HUES64 (cell line): Measurements from ENCODE around the gene RUVBL2.
"Not testable (repeated sequence)": the region's sequence is repeated elsewhere in the genome, so short reads cannot be mapped to it uniquely, and the experiment has no call there.

Source experiments
- H3K27ac ChIP-seq: 2 replicates; pipeline ENCODE4 v1.7.0; 2013; ENCODE audit warnings: low read depth, low read length, inconsistent platforms
- H3K27me3 ChIP-seq: 2 replicates; pipeline ENCODE4 v1.6.1; 2013; ENCODE audit warnings: mild to moderate bottlenecking, low read length; ENCODE audit not compliant: insufficient read depth
- H3K36me3 ChIP-seq: 2 replicates; pipeline ENCODE4 v1.6.1; 2013; ENCODE audit warnings: mild to moderate bottlenecking, low read length; ENCODE audit not compliant: insufficient read depth
- H3K4me1 ChIP-seq: 2 replicates; pipeline ENCODE4 v1.6.1; 2013; ENCODE audit warnings: mild to moderate bottlenecking, low read length, moderate library complexity; ENCODE audit not compliant: insufficient read depth
- H3K4me3 ChIP-seq: 2 replicates; pipeline ENCODE4 v1.5.1; 2013; ENCODE audit warnings: mild to moderate bottlenecking, low read length, moderate library complexity
- H3K9ac ChIP-seq: 2 replicates; pipeline ENCODE4 v1.6.1; 2013; ENCODE audit warnings: mild to moderate bottlenecking, low read depth, low read length
- H3K9me3 ChIP-seq: 2 replicates; pipeline ENCODE4 v1.6.1; 2013; ENCODE audit warnings: low read depth, low read length; ENCODE audit not compliant: insufficient read depth
- WGBS: fragments of 150-250, 120-280 bp; methylation state at CpG from one replicate; pipeline ENCODE4 v1.1.7; 2013; ENCODE audit warnings: missing lambda C conversion rate; 5-methylcytosine and 5-hydroxymethylcytosine counted together

Gene RUVBL2

DNA sequence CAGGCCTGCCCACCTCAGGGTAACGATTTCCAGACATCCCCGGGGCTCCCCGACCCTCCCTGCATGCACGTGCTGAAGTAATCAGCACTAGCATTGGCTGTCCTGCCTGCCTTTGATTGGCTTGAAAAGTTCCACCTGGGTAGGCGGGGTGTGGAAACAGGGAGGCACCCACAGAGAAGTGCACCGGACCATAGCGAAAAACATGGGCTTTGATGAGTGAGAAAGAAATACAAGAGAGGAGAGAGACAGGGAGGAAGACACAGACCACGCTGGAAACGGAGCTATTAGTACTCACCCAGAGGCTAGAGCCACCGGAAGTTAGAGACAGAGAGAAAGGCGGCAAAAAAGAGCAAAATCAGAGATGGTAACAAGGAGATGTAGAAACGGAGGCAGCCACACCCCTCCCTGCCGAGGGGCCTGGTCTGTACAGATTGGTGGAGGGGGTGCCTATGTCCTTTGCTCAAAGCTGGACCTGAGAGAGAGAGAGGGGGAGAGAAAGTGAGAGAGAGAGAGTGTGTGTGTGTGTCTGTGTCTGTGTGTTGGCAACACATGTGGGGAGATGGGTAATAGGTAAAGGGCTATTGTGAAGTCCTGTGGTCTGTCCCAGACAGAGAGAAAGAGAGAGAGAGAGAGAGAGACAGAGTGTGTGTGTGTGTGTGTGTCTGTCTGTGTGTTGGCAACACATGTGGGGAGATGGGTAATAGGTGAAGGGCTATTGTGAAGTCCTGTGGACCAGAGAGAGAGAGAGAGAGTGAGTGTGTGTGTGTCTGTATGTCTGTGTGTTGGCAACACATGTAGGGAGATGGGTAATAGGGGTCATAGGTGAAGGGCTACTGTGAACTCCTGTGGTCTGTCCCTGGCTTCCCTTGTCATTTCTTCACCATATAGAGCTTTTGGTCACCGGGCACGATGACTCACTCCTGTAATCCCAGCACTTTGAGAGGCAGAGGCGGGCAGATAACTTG, 27.5 kb downstream of the RUVBL2 start:
- Histone ChIP-seq H3K27me3 (peaks cover 27% of the 10 kb centered on the region), H3K36me3 (peaks cover 3% of the 10 kb centered on the region; the same call in 1 of the 2 replicates), H3K4me1 (peaks cover 10% of the 10 kb centered on the region; the same call in 1 of the 2 replicates), H3K9ac (no peak overlapping the region), H3K9me3 (no peaks in the 10 kb centered on the region), H3K4me3 (no peak overlapping the region), H3K27ac (no peak overlapping the region)
- 71% methylated on average over 16 of the region's 16 CpGs for WGBS

DNA sequence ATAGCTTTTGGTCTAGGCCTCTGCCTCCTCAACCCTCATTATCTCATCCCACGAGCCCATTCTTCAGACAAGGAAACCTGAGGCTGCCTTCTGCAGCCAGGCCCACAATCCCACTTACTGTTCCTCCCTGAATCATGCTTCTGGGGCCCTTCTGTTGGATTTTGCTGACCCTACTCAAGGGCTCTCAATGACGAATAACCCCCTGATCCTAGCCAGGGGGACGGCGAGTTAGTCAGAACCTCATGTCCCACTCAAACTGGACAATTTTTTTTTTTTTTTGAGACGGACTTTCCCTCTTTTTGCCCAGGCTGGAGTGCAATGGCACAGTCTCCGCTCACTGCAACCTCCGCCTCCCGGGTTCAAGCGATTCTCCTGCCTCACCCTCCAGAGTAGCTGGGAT, 28.4 kb downstream of the RUVBL2 start:
- Histone ChIP-seq H3K27me3 (peaks cover 27% of the 10 kb centered on the region), H3K4me3 (no peak overlapping the region), H3K9me3 (no peaks in the 10 kb centered on the region), H3K4me1 (peaks cover 10% of the 10 kb centered on the region; the same call in 1 of the 2 replicates), H3K27ac (no peak overlapping the region), H3K36me3 (no peaks in the 10 kb centered on the region), H3K9ac (no peak overlapping the region)
- WGBS: 91% methylated on average over 9 of the region's 9 CpGs

DNA sequence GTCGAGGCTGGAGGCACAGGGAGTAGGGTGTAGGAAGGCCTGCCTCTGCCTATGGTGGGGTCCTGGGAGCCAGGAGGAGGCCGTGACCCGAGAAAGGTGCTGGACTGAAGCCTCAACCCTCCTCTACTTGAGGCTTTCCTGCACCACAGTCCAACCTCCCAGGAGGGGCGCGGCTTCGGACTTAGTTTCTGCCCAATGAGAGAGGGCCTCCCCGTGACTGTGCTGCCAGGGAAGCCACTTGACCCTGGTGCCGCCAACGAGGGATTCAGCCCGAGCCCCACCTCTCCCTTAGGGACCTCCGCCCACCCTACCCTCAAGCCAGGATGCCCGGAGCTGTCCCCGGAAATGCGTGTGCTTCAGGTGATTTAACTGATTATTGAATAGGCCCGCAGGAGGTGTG, 30.5 kb downstream of the RUVBL2 start, which contains the start of gene CGB3:
Gene CGB3, minus strand, starts transcription at position 101 of the 400 bp plus-strand sequence. CDS start 362 bp downstream, outside the sequence.
- WGBS: 67% methylated on average over 13 of the region's 15 CpGs
- not testable (repeated sequence) for H3K4me1 ChIP-seq, H3K27ac ChIP-seq, H3K9me3 ChIP-seq, H3K36me3 ChIP-seq, H3K27me3 ChIP-seq, H3K9ac ChIP-seq, H3K4me3 ChIP-seq

DNA sequence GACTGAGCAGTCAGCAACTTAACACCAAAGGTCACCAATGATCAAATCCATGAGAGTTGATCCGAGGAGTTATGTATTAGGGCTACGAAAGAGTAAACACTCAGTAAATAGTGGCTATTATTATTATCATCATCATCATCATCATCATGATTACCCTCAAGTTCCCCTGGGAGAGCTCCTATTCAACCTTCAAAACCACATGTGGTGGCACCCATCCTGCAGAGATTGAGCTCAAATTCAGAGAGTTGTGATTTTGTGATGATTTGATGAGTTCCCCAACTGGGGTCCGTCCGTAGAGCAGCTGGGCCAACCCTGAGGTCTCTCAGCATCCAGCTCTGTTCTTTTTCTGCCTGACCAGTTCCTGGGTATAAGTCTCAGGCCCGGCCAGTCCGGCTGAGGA, 31.4 kb downstream of the RUVBL2 start:
- not testable (repeated sequence) for H3K36me3 ChIP-seq, H3K4me3 ChIP-seq, H3K27ac ChIP-seq, H3K27me3 ChIP-seq, H3K9me3 ChIP-seq, H3K4me1 ChIP-seq, H3K9ac ChIP-seq
- no CpG with 5 or more reads among the region's 6 CpGs for WGBS

DNA sequence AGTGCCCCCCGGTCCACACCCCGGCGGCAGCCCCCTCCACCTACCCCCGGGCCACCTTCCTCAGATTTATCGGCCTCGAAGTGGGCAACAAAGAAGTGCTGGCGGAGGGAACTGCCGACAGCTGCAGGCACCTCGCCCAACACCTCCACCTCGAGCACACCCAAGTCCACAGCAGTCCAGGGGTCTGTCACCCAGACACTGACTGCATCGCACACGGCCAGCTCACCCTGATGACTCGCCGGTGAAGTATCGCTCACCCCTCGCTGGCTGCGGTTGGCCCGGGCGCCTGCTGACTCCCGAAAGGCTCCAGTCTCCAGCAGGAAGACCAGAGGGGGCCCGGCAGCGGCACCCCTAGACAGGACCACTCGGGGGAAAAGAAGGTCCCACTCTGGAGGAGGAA, 31.9 kb downstream of the RUVBL2 start:
- H3K4me1 ChIP-seq, H3K4me3 ChIP-seq, H3K9ac ChIP-seq, H3K9me3 ChIP-seq, H3K36me3 ChIP-seq, H3K27me3 ChIP-seq, H3K27ac ChIP-seq: not testable (repeated sequence)
- WGBS: 76% methylated on average over 23 of the region's 23 CpGs

DNA sequence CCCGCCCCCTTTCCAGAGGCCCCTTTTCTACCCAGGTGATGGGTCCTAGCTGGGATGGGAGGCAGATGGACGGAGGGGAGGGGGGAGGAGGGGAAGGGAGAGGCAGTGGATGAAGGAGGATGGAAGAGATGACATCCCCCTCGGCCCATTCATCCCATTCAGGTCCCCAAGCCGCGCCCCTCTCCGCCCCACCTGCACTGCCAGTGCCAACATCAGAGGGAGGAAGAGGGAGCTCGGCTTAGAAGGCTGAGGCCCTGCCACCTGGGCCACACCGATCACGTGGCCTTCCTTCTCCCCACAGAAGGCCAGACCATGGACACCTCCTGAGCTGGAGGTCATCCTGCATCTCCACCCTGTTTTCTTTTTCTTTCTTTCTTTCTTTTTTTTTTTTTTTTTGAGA, 35.0 kb downstream of the RUVBL2 start:
- H3K9ac ChIP-seq: not testable (repeated sequence)

DNA sequence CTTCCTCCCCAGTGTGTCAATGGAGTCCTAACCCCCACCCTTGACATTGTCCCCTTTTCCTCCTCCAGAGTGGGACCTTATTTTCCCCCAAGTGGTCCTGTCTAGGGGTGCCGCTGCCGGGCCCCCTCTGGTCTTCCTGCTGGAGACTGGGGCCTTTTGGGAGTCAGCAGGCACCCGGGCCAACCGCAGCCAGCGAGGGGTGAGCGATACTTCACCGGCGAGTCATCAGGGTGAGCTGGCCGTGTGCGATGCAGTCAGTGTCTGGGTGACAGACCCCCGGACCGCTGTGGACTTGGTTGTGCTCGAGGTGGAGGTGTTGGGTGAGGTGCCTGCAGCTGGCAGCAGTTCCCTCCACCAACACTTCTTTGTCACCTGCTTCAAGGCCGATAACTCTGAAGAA, 36.1 kb downstream of the RUVBL2 start:
- not testable (repeated sequence) for H3K9ac ChIP-seq, H3K27ac ChIP-seq, H3K27me3 ChIP-seq, H3K4me1 ChIP-seq, H3K9me3 ChIP-seq, H3K4me3 ChIP-seq, H3K36me3 ChIP-seq
- WGBS: 75% methylated on average over 14 of the region's 14 CpGs

More for the DNA sequence above, 35.0 kb downstream of the RUVBL2 start:
- H3K9me3 ChIP-seq, H3K27ac ChIP-seq, H3K36me3 ChIP-seq, H3K4me1 ChIP-seq, H3K4me3 ChIP-seq, H3K27me3 ChIP-seq: not testable (repeated sequence)
- WGBS: 80% methylated on average over 5 of the region's 9 CpGs

DNA sequence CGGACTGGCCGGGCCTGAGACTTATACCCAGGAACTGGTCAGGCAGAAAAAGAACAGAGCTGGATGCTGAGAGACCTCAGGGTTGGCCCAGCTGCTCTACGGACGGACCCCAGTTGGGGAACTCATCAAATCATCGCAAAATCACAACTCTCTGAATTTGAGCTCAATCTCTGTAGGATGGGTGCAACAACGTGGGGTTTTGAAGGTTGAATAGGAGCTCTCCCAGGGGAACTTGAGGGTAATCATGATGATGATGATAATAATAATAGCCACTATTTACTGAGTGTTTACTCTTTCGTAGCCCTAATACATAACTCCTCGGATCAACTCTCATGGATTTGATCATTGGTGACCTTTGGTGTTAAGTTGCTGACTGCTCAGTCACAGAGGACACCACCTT, 36.6 kb downstream of the RUVBL2 start:
- H3K36me3 ChIP-seq, H3K4me1 ChIP-seq, H3K9me3 ChIP-seq, H3K9ac ChIP-seq, H3K27ac ChIP-seq, H3K4me3 ChIP-seq, H3K27me3 ChIP-seq: not testable (repeated sequence)
- WGBS: 97% methylated on average over 4 of the region's 8 CpGs

DNA sequence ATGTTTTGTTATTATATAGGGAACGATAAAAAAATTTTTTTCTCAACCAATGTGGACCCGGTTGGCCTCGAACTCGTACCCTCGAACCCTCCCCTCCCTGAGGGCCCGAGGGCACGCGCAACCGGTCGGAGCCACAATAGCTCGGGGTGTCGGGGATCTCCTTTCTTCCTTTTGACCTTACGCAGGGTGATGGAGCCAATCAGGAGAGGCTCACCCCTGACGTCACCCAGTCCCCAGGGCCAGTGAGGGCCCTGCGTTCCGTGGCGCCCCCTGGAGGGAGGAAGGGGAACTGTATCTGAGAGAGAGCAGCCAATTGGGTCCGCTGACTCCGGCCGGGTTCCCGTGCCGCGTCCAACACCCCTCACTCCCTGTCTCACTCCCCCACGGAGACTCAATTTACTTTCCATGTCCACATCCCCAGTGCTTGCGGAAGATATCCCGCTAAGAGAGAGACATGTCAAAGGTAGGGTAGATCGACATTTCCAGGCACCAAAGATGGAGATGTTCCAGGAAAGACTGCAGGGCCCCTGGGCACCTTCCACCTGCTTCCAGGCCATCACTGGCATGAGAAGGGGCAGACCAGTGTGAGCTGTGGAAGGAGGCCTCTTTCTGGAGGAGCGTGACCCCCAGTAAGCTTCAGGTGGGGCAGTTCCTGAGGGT, 38.1 kb downstream of the RUVBL2 start, which contains the start of gene CGB2:
Gene CGB2, plus strand, starts transcription at position 249 of the 660 bp plus-strand sequence. Its CDS starts 206 bp downstream, at position 455.
- H3K9me3 ChIP-seq, H3K36me3 ChIP-seq, H3K27ac ChIP-seq, H3K4me3 ChIP-seq, H3K27me3 ChIP-seq, H3K4me1 ChIP-seq, H3K9ac ChIP-seq: not testable (repeated sequence)
- 87% methylated on average over 24 of the region's 28 CpGs for WGBS

DNA sequence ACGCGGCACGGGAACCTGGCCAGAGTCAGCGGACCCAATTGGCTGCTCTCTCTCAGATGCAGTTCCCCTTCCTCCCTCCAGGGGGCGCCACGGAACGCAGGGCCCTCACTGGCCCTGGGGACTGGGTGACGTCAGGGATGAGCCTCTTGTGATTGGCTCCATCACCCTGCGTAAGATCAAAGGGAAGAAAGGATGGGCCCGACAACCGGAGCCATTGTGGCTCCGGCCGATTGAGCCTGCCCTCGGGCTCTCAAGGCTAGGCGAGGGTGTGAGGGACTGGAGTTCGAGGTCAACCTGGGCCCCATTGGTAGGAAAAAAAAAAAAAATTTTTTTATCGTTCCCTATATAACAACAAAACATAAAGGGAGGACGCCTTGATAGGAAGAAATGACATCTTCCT, 43.1 kb downstream of the RUVBL2 start, which contains the start of gene CGB1:
Gene CGB1, minus strand, starts transcription at position 81 of the 400 bp plus-strand sequence. CDS start 184 bp downstream, outside the sequence.
- 55% methylated on average over 14 of the region's 18 CpGs for WGBS
- H3K4me1 ChIP-seq: not testable (repeated sequence)

DNA sequence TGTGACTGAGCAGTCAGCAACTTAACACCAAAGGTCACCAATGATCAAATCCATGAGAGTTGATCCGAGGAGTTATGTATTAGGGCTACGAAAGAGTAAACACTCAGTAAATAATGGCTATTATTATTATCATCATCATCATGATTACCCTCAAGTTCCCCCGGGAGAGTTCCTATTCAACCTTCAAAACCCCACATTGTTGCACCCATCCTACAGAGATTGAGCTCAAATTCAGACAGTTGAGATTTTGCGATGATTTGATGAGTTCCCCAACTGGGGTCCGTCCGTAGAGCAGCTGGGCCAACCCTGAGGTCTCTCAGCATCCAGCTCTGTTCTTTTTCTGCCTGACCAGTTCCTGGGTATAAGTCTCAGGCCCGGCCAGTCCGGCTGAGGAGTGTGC, 44.4 kb downstream of the RUVBL2 start:
- H3K4me3 ChIP-seq, H3K9ac ChIP-seq, H3K9me3 ChIP-seq, H3K36me3 ChIP-seq, H3K27me3 ChIP-seq, H3K4me1 ChIP-seq, H3K27ac ChIP-seq: not testable (repeated sequence)
- WGBS: 95% methylated on average over 3 of the region's 8 CpGs

More for the DNA sequence above, 43.1 kb downstream of the RUVBL2 start, which contains the start of gene CGB1:
- H3K36me3 ChIP-seq, H3K27me3 ChIP-seq, H3K27ac ChIP-seq, H3K9ac ChIP-seq, H3K9me3 ChIP-seq, H3K4me3 ChIP-seq: not testable (repeated sequence)
